ENCODE results near the gene IGSF11. TPM values are rescaled to one million over a fixed set of nuclear protein-coding genes. Genes with fewer than 3 reads are reported as not detected.

The IGSF11 gene
- total and polyA plus RNA-seq, 2 of the 4 experiments (the other 2 are of a cell fraction), result 0.18 TPM; not detected in 1

DNA sequence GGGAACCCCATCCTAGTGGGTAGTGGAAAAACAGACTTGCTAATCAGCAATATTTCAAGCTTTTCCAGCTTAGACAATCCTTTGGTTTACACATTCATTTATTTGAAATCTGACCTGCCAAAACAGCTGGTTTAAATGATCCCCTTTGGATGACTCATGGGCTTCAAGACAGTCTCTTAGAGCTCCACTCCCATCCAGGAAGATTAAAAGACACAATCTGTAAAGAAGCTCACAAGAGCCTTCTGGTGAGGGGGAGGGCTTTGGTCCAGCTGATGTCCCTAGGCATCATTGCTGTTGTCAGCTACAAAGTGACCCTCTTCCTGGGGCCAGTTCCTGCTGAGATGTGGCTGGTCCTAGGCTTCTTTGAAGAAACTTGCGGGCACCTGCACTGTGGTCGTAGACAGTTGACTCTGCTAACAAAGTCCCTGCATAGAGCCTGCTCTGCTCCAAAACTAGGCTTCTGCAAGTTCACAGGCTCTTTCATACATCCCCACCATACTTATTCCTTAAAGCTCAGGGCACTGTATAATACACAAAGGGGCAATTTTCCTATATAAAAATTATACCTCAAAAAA lies 73.7 kb downstream of the IGSF11 start:
- Histone ChIP-seq H4K8ac (ENCODE audit: low read depth in 2 of 2, low read length in 2 of 2) (no peak overlapping the region), H4K20me1 (ENCODE audit: insufficient read depth, low read length) (no peaks in the 10 kb centered on the region), H3K36me3 (ENCODE audit: control insufficient read depth, insufficient read depth, low read length) (no peaks in the 10 kb centered on the region), H2BK120ac (ENCODE audit: low read depth, low read length) (no peak overlapping the region), H4K91ac (ENCODE audit: insufficient read depth, low read depth, low read length) (no peak overlapping the region), H3K14ac (replicated peaks; ENCODE audit: low read depth, low read length) (no peak overlapping the region), H3K4me1 (ENCODE audit: control insufficient read depth, insufficient read depth, low read length) (no peaks in the 10 kb centered on the region), H3K4me2 (ENCODE audit: low read depth, low read length) (no peak overlapping the region), H2AFZ (replicated peaks; ENCODE audit: low read length, poor library complexity) (no peak overlapping the region), H3K4ac (ENCODE audit: low read depth, low read length) (no peak overlapping the region), H3K79me1 (ENCODE audit: low read depth in 1 of 2, low read length in 2 of 2) (no peaks in the 10 kb centered on the region), H2BK20ac (ENCODE audit: low read depth, low read length) (no peak overlapping the region), H3K9me1 (ENCODE audit: insufficient read depth, low read length) (no peaks in the 10 kb centered on the region), H2BK5ac (ENCODE audit: low read depth, low read length, poor library complexity, severe bottlenecking) (no peak overlapping the region), H3K18ac (ENCODE audit: low read depth, low read length) (no peak overlapping the region), H3K27me3 (ENCODE audit: control insufficient read depth, insufficient read depth, low read length) (no peaks in the 10 kb centered on the region), H2BK15ac (ENCODE audit: low read depth, low read length) (no peak overlapping the region), H3K23ac (ENCODE audit: low read depth, low read length) (no peak overlapping the region), H2AK9ac (replicated peaks; ENCODE audit: low read depth, low read length, poor library complexity) (no peak overlapping the region), H2AK5ac (ENCODE audit: low read depth, low read length) (no peak overlapping the region), H3K27ac (ENCODE audit: insufficient read depth, low read length) (no peak overlapping the region), H3K4me3 (ENCODE audit: insufficient read depth, low read depth, low read length) (no peak overlapping the region), H3K56ac (ENCODE audit: extremely low read depth, insufficient read depth, low read length) (no peak overlapping the region), H3K9me3 (ENCODE audit: control insufficient read depth, insufficient read depth, low read length) (no peaks in the 10 kb centered on the region), H4K5ac (ENCODE audit: low read depth, low read length) (no peak overlapping the region), H3K9ac (ENCODE audit: low read depth, low read length) (no peak overlapping the region)
- CTCF ChIA-PET, result interaction anchor here (0.6 kb wide), 1 partner anchor 12 kb away, joined by 4 read pairs; no protein-coding TSS in a partner anchor
- TF ChIP-seq, protein P1, sequence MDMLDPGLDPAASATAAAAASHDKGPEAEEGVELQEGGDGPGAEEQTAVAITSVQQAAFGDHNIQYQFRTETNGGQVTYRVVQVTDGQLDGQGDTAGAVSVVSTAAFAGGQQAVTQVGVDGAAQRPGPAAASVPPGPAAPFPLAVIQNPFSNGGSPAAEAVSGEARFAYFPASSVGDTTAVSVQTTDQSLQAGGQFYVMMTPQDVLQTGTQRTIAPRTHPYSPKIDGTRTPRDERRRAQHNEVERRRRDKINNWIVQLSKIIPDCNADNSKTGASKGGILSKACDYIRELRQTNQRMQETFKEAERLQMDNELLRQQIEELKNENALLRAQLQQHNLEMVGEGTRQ (IDR thresholded peaks at IDR 0.05; ENCODE audit: low read depth, low read length), result no peak
- no peak for TF ChIP-seq NFE2L2 (IDR thresholded peaks at IDR 0.05; ENCODE audit: low read depth, low read length)
- ATAC-seq (ENCODE audit: low read depth) (no peak), DNase-seq (no peak)
- in situ Hi-C loops (cut with MboI; ENCODE audit: low sequenced_read_pairs) (no loop called here), dilution Hi-C loops (cut with HindIII; ENCODE audit: low sequenced_read_pairs, unreplicated experiment) (no loop called here), intact Hi-C loops (cut with micrococcal nuclease) (no loop called here)
- BruUV-seq (replicated peaks), result no TSS peak
- POLR2A ChIA-PET (ENCODE audit: unreplicated experiment), result no interaction called here
- 90% methylated on average over 2 of the region's 2 CpGs; no CpG with 5 or more reads in 1 of the 2 experiments for WGBS, 2 experiments (ENCODE audit: extremely low coverage in 2 of 2, insufficient read length in 1 of 2)
